ENCODE data around the gene CSH2. TPM values are rescaled to one million over a fixed set of nuclear protein-coding genes. Genes with fewer than 3 reads are reported as not detected.
"Not testable (repeated sequence)": the region's sequence is repeated elsewhere in the genome, so short reads cannot be mapped to it uniquely, and the experiment has no call there.

CSH2 gene
- total and polyA plus RNA-seq, 9 of the 15 experiments (the other 6 are each of a cell fraction or from before 2014, with no cell fraction given): not detected

DNA sequence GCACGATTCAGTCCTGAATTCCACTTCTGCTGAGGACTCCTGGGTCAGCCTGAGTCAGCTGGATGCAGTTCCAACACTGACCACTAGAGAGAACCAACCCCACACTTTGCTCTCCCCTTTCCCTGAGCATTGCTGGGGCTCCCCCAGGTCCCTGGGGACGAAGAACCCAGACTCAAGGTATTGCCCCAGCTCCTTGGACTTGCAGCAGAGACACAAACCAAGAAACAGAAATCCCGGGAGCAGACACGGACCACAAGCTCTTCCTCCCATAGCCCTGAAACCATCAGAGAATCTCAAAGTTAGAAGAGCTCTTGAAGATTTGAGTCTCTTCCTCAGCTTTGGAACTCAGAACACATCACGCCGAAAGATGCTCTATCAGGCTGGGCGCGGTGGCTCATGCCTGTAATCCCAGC lies 45.8 kb upstream of the CSH2 start (continued):
- TF ChIP-seq ILF3 (IDR thresholded peaks at IDR 0.05; ENCODE audit: borderline replicate concordance) (no peak), TSHZ1 (CRISPR knock-in tag; IDR thresholded peaks at IDR 0.05) (no peak), ADNP (tag; IDR thresholded peaks at IDR 0.05) (no peak)
- TF ChIP-seq, protein P1, sequence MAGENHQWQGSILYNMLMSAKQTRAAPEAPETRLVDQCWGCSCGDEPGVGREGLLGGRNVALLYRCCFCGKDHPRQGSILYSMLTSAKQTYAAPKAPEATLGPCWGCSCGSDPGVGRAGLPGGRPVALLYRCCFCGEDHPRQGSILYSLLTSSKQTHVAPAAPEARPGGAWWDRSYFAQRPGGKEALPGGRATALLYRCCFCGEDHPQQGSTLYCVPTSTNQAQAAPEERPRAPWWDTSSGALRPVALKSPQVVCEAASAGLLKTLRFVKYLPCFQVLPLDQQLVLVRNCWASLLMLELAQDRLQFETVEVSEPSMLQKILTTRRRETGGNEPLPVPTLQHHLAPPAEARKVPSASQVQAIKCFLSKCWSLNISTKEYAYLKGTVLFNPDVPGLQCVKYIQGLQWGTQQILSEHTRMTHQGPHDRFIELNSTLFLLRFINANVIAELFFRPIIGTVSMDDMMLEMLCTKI (IDR thresholded peaks at IDR 0.05; ENCODE audit: partially characterized antibody): no peak

DNA sequence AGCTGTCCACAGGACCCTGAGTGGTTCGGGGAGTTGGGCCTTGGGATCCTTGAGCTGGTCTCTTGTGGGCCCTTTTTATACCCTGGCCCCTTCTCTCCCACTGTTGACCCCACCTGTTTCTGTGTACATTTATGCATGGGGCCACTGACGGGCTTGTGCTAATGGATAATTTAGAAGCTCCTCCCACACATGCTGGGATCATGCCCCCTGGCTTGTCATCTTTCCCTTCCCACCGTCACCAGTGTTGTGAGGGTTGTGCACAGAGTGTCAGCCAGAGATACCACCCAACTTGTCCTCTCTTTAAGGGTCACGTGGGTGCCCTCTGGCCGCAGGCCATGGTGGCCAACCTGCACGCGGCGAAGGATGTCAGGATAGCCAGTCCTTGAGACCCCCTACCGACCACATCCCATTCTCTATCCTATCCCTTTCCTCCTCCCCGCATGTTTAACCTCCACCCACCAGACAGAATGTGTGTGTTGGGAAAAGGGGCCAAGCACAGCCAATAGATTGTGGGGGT lies 45.4 kb upstream of the CSH2 start, which contains the start of gene GH1:
Gene GH1 (minus strand): TSS at position 51 of the 517 bp plus-strand sequence. CDS start 63 bp downstream, outside the sequence.
- ChIA-PET POLR2A (interaction anchor here (0.6 to 1.6 kb wide), 6 partner anchors 11 to 384 kb away, joined by 3 to 6 read pairs (median 4); no protein-coding TSS in a partner anchor), CTCF (ENCODE audit: low intra/inter-chr PET ratio) (interaction anchor here (0.6 to 2.0 kb wide), 5 partner anchors 71 to 500 kb away, joined by 3 to 10 read pairs (median 4); no protein-coding TSS in a partner anchor)
- not testable (repeated sequence) for H3K4me2 ChIP-seq (ENCODE audit: insufficient read depth, low read length); H3K4me1 ChIP-seq (replicated peaks in 1 of 2; ENCODE audit: control insufficient read depth in 2 of 2, insufficient read depth in 2 of 2, low read length in 2 of 2); H3K9me3 ChIP-seq (replicated peaks; ENCODE audit: control insufficient read depth, insufficient read depth, low read depth, low read length); H3K4me3 ChIP-seq; BruUV-seq (replicated peaks); H4K20me1 ChIP-seq (replicated peaks; ENCODE audit: control insufficient read depth, insufficient read depth, low read length); H3K9me1 ChIP-seq (ENCODE audit: control insufficient read depth, insufficient read depth, low read length); H3K27ac ChIP-seq (ENCODE audit: extremely low read depth, low read depth, low read length); FAIRE-seq; H3K36me3 ChIP-seq (ENCODE audit: control insufficient read depth, insufficient read depth, low read length); H3K79me2 ChIP-seq (ENCODE audit: control insufficient read depth, insufficient read depth, low read length); ATAC-seq
- 20% methylated on average over 10 of the region's 10 CpGs for WGBS (ENCODE audit: insufficient coverage, low coverage, missing lambda C conversion rate)
- H3K27me3 ChIP-seq (ENCODE audit: control insufficient read depth in 2 of 2, insufficient read depth in 2 of 2, low read length in 2 of 2): peaks cover 3 to 29% of the 10 kb centered on the region in 2 experiments; a peak in 4 of 5 replicates
- DNase-seq (ENCODE audit: extremely low read depth in 1 of 4, low spot score in 3 of 4): peak in 1 of 4 experiments; percentile 5
- 0 out of 4 replicates have a peak within 1 kb of the TSS, but pooled peaks of 1 of the 2 experiments have one; percentile 26 for H3K9ac ChIP-seq (ENCODE audit: insufficient read depth in 1 of 2, low read depth in 2 of 2, low read length in 2 of 2)
- peak within 1 kb of the TSS; percentile 63; the same call in 1 of the 2 replicates for H2AFZ ChIP-seq (ENCODE audit: low read depth, low read length)
- in situ Hi-C loops (cut with MboI) (loop anchor here (10.0 kb wide), 2 partner anchors 106 to 366 kb away; partner anchors contain the start of gene ICAM2), intact Hi-C loops (cut with micrococcal nuclease) (loop anchor here (1.0 to 10.0 kb wide), 6 partner anchors 28 to 366 kb away; partner anchors contain the start of gene ERN1)

Data from K562 (cell line).